Ishikawa (cell line): ENCODE data around the gene DEK.

Experiments
- CEBPB ChIP-seq: IDR thresholded peaks from 2 replicates; pipeline ENCODE4 v1.6.1; 2012
- CREB1 ChIP-seq: IDR thresholded peaks from 2 replicates; pipeline ENCODE4 v1.6.1; 2012; ENCODE audit warnings: low read depth
- EP300 ChIP-seq: IDR thresholded peaks from 2 replicates; pipeline ENCODE4 v1.6.1; 2012; ENCODE audit warnings: borderline replicate concordance
- RAD21 ChIP-seq: IDR thresholded peaks from 2 replicates; pipeline ENCODE4 v1.6.1; 2012; ENCODE audit warnings: low read depth
- REST ChIP-seq: IDR thresholded peaks from 2 replicates; pipeline ENCODE4 v1.6.1; 2012; ENCODE audit warnings: low read depth, mild to moderate bottlenecking
- TAF1 ChIP-seq: IDR thresholded peaks from 2 replicates; pipeline ENCODE4 v1.6.1; 2012; ENCODE audit warnings: low read depth, mild to moderate bottlenecking
- USF1 ChIP-seq: IDR thresholded peaks from 2 replicates; pipeline ENCODE4 v1.6.1; 2012

- no peak for TF ChIP-seq TAF1
- TF ChIP-seq EP300: no peak
- TF ChIP-seq CREB1: no peak
- TF ChIP-seq RAD21: no peak
- TF ChIP-seq REST: no peak
- TF ChIP-seq USF1: no peak
- no peak for TF ChIP-seq CEBPB
These were observed 29.8 kb downstream of the DEK start for GRCh38 chr6:18234564-18234963.
